ENCODE measurements around the gene WDR11. TPM values are rescaled to one million over a fixed set of nuclear protein-coding genes. Genes with fewer than 3 reads are reported as not detected.
"Not testable (repeated sequence)": the region's sequence is repeated elsewhere in the genome, so short reads cannot be mapped to it uniquely, and the experiment has no call there.

Gene WDR11
- total RNA-seq, 1 donor from 2014 or later: 13.0 TPM

- ATAC-seq: no peak
- intact Hi-C loops (cut with micrococcal nuclease): no loop called here
- DNase-seq: no peak
Measured at GRCh38 chr10:120841522-120842189, 9.5 kb upstream of the WDR11 start.

DNA sequence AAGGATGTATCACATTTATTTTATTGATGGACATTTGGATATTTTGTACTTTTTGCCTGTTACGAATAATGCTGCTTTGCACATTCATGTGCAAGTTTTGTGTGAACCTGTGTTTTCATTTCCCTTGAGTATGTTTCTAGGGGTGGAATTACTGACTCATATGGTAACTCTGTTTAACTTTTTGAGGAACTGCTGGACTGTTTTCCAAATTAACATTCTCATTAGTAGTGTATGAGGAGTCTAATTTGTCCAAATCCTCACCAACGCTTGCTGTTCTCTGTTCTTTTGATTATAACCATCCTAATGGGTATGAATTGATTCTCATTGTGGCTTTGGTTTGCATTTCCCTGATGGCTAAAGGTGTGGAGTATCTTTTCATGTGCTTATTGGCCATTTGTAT is 3.2 kb downstream of the WDR11 start:
- DNase-seq (no peak), ATAC-seq (no peak)
- intact Hi-C loops (cut with micrococcal nuclease): no loop called here

DNA sequence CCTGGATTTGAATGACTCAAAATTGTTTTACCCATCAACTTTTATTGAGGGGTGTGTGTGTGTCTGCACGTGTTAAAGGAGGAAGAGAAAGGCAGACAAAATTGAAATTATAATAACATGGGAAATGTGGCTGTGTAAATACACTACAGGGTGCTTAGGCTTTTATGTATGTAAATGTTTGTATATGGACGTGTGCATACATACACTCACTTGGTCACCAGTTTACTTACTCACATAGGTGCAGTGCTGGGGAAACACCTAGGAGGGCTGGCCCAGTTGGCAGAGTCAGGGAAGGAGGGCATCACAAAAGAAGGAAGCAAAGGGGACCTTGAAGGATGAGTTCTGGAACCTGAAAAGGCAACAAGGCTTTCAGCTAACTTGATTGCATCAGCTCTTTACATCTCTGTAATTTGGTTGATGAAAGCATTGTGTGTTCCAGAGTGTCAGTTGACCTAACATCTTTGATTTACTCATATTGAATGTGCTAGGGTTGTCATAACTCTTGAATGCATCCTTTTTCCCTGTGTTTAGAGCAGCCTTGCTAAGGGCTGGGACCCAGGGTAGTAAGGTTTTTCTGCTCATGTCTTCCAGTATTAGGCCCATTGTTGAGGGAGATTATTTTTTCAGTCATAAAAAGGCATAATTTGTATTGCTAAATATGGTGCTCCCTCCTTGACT is 10.2 kb downstream of the WDR11 start:
- DNase-seq: no peak
- ATAC-seq: no peak
- intact Hi-C loops (cut with micrococcal nuclease): no loop called here

GRCh38 chr10:120873741-120874140 is 22.6 kb downstream of the WDR11 start:
- DNase-seq (no peak), ATAC-seq (no peak)
- intact Hi-C loops (cut with micrococcal nuclease): no loop called here

DNA sequence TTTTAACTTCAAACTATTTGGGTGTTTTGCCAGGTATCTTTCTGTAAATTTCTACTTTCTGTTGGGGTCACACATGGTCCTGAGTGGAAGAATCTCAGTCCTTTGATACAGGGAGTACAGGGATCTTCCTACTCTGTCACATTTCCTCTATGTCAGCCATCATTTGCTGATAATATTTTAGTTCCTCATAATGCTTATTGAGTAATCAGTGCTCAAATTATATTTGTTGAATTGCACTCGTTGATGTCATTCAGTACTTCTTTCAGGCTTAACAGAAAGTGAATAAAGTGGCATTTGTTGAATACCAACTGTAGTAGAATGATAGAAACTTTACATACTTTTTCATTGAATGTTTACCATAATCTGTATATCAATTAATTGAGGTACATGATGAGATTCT is 31.9 kb downstream of the WDR11 start:
- ATAC-seq (no peak), DNase-seq (no peak)
- intact Hi-C loops (cut with micrococcal nuclease): no loop called here

- intact Hi-C loops (cut with micrococcal nuclease): no loop called here
- no peak for DNase-seq
- ATAC-seq: no peak
Measured at GRCh38 chr10:120887482-120887881, 36.3 kb downstream of the WDR11 start.

DNA sequence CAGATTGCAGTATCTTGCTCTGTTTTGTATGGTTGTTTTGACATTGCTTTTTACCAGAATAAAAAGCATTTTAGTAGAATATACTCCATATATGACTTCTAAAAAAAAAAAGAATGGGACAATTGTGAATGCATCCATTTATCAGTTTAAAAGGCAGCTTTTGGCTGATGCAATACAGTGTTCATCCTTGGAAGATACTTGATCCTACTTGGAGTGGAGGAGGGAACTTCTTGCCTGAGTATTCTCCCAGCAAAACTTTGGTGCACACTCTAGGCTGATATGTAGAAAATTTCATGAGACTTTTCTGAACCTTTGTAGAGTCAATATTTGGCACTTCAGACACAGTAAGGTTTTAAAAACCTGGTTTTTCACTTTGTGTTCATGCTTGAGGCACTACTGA is 40.2 kb downstream of the WDR11 start:
- DNase-seq (no peak), ATAC-seq (no peak)
- intact Hi-C loops (cut with micrococcal nuclease): no loop called here

- DNase-seq (no peak), ATAC-seq (no peak)
- intact Hi-C loops (cut with micrococcal nuclease): no loop called here
Measured at GRCh38 chr10:120894556-120894955, 43.4 kb downstream of the WDR11 start.

DNA sequence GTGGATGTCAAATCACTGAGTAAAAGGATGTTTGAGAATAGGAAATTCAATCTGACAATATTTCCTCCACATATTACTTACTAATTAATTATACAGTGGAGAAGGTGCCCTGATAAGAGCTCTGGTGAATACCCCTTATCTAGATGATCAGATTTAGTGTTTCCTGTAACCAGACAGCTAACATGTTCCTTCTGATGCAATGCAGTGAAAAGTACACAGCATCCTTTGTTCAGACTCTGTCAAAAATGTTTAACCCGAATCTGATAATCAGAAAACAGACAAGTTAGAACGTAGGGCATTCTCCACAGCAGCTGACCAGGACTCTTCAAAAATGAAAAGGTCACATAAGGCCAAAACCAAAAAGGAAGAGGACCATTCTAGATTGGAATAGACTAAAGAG is 46.2 kb downstream of the WDR11 start:
- intact Hi-C loops (cut with micrococcal nuclease): no loop called here
- ATAC-seq: no peak

GRCh38 chr10:120905268-120905667 is 54.1 kb downstream of the WDR11 start:
- intact Hi-C loops (cut with micrococcal nuclease): no loop called here
- no peak for ATAC-seq
- DNase-seq: no peak

More for the DNA sequence above, 46.2 kb downstream of the WDR11 start:
- DNase-seq: no peak

DNA sequence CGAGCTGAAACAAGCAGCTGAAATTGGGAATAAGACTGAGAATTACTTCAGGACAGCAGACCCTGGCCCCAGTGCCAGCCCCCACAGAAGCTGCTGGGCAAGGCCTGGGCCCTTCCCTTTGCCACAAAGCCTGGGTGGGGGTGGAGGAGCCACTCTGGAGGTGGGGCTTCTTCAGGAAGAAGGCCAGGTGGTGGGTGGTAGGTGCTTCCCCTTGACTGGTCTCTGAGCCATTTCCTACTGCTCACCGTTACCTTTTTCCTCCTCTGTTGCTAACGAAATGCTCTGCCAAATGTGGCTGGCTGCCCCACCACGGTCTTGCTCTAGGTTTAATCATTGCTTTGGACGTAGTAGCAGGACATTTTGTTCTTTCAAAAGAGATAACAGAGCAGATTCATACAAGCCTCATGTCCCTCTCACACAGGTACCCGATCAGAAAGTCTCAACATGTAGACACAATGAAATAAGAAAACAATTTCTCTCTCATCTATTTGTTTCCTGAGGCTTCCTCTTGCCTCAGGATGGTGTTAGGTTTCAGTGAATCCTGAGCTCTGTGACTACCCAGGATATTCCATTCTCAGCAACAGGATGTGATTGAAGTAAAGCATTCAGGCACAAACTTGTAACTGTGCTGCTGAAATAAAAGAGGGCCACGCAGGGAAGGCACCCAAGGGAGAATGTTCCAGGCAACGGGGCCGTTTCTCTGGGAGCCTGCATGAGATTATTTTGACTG is 66.5 kb downstream of the WDR11 start:
- peak; percentile 37 for ATAC-seq
- intact Hi-C loops (cut with micrococcal nuclease): no loop called here
- DNase-seq: no peak

DNA sequence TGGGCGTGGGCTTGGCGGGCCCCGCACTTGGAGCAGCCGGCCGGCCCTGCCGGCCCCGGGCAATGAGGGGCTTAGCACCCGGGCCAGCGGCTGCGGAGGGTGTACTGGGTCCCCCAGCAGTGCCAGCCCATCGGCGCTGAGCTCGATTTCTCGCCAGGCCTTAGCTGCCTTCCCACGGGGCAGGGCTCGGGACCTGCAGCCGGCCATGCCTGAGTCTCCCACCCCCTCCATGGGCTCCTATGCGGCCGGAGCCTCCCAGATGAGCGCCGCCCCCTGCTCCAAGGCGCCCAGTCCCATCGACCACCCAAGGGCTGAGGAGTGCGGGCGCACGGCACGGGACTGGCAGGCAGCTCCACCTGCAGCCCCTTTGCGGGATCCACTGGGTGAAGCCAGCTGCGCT is 72.7 kb downstream of the WDR11 start:
- ATAC-seq; intact Hi-C loops (cut with micrococcal nuclease): not testable (repeated sequence)

GRCh38 chr10:120926611-120927010 is 75.4 kb downstream of the WDR11 start:
- ATAC-seq: no peak
- no peak for DNase-seq
- intact Hi-C loops (cut with micrococcal nuclease): no loop called here

More for the DNA sequence above, 72.7 kb downstream of the WDR11 start:
- not testable (repeated sequence) for DNase-seq

GRCh38 chr10:120927352-120927751 is 76.2 kb downstream of the WDR11 start:
- no peak for ATAC-seq
- intact Hi-C loops (cut with micrococcal nuclease): no loop called here
- no peak for DNase-seq

- intact Hi-C loops (cut with micrococcal nuclease): no loop called here
- DNase-seq (no peak), ATAC-seq (no peak)
Measured at GRCh38 chr10:120929166-120929565, 78.0 kb downstream of the WDR11 start.

- DNase-seq (no peak), ATAC-seq (no peak)
Measured at GRCh38 chr10:120931423-120931822, 80.3 kb downstream of the WDR11 start.

GRCh38 chr10:120931999-120932398 is 80.8 kb downstream of the WDR11 start:
- no peak for ATAC-seq
- intact Hi-C loops (cut with micrococcal nuclease): no loop called here
- no peak for DNase-seq

More at GRCh38 chr10:120931423-120931822, 80.3 kb downstream of the WDR11 start:
- intact Hi-C loops (cut with micrococcal nuclease): no loop called here

- intact Hi-C loops (cut with micrococcal nuclease): no loop called here
- DNase-seq: no peak
- ATAC-seq: no peak
Measured at GRCh38 chr10:120938822-120939221, 87.7 kb downstream of the WDR11 start.

DNA sequence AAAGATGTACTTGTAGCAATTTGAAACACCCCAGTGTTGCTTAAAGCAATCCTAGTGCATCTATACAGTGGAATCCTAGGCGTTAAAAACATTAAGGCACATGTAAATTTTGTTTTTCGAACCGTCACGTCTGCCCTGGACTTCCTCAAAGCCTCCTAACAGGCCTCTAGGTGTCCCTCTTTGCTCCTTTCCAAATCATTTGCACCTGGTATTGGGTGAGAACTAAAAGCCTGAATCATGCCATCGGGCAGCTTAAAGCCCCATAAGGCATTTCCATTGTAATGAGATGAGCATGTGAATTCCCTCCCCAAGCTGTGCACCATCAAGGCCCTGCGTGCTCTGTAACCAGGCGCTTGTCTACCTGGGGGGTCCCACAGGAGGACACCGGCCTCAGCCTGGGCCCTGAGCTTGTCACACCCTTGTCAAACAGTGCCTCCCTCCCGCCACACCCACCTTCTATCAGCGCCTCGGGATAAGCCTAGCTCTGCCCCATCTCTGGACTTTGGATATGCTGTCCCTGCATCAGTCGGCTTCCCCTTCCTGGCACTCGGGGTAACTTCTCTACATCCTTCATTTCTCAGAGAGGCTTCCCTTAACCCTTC is 89.2 kb downstream of the WDR11 start:
- intact Hi-C loops (cut with micrococcal nuclease): loop anchor here (10.0 kb wide), 2 partner anchors 674 to 794 kb away; no protein-coding TSS in a partner anchor
- DNase-seq: no peak
- no peak for ATAC-seq

DNA sequence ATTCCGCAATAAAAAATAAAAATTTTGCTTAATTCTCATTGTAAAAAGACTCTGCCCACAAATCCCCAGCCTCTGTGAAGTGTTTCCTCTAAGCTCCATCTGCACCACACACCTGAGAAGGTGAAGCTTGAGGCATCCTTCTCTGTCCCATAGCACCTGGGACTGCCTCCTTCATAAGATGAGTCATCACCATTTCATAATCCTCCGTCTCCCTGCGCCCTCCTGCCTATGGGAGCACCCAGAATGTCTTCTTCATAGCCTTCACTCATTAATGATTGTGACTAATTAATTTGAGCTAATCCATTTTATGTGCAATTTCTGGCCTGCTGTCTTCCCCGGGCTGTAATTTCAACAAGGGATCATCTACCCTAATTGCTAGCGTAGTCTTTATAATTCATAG is 90.3 kb downstream of the WDR11 start:
- ATAC-seq (no peak), DNase-seq (no peak)
- intact Hi-C loops (cut with micrococcal nuclease): loop anchor here (10.0 kb wide), 2 partner anchors 673 to 793 kb away; no protein-coding TSS in a partner anchor

Measured in left ventricle myocardium superior (tissue), 1 donor.